HL-60/S4 treated with retinoic acid at 250 ng/mL for 4 days and 3 days (cell line): ENCODE results near the gene USP17L15.
"Not testable (repeated sequence)": the region's sequence is repeated elsewhere in the genome, so short reads cannot be mapped to it uniquely, and the experiment has no call there.

Experiments used
- in situ Hi-C: fragments of 300-500 bp; cut with MboI; formaldehyde crosslinking; loops from 2 replicates; pipeline ENCODE4 v1.7.0; 2022; ENCODE audit warnings: low sequenced_read_pairs

The USP17L15 gene

GRCh38 chr4:9234085-9234484 is at the start of gene USP17L15:
USP17L15 (plus strand) TSS chr4:9234385; CDS start chr4:9234385, 0 bp downstream.
- in situ Hi-C loops: not testable (repeated sequence)

- in situ Hi-C loops: not testable (repeated sequence)
Measured at GRCh38 chr4:9210357-9210756, 23.8 kb upstream of the USP17L15 start, which contains the start of gene USP17L10. USP17L10 (plus strand) TSS chr4:9210657; CDS start chr4:9210657, 0 bp downstream.

- in situ Hi-C loops: not testable (repeated sequence)
Measured at GRCh38 chr4:9214701-9215100, 19.5 kb upstream of the USP17L15 start.

- in situ Hi-C loops: not testable (repeated sequence)
Measured at GRCh38 chr4:9215105-9215504, 19.1 kb upstream of the USP17L15 start, which contains the start of gene USP17L11. USP17L11 (plus strand) TSS chr4:9215405; CDS start chr4:9215405, 0 bp downstream.

GRCh38 chr4:9219852-9220251 is 14.3 kb upstream of the USP17L15 start, which contains the start of gene USP17L12:
USP17L12 (plus strand) TSS chr4:9220152; CDS start chr4:9220152, 0 bp downstream.
- in situ Hi-C loops: not testable (repeated sequence)

- in situ Hi-C loops: not testable (repeated sequence)
Measured at GRCh38 chr4:9224596-9224995, 9.6 kb upstream of the USP17L15 start, which contains the start of gene USP17L13. USP17L13 (plus strand) TSS chr4:9224896; CDS start chr4:9224896, 0 bp downstream.

- in situ Hi-C loops: not testable (repeated sequence)
Measured at GRCh38 chr4:9230249-9230648, 3.9 kb upstream of the USP17L15 start.

- in situ Hi-C loops: not testable (repeated sequence)
Measured at GRCh38 chr4:9238461-9238860, 4.3 kb downstream of the USP17L15 start.

- in situ Hi-C loops: not testable (repeated sequence)
Measured at GRCh38 chr4:9243579-9243978, 9.4 kb downstream of the USP17L15 start, which contains the start of gene USP17L17. USP17L17 (plus strand) TSS chr4:9243879; CDS start chr4:9243879, 0 bp downstream.

- in situ Hi-C loops: not testable (repeated sequence)
Measured at GRCh38 chr4:9247953-9248680, 13.9 kb downstream of the USP17L15 start, which contains the start of gene USP17L18. USP17L18 (plus strand) TSS chr4:9248630; CDS start chr4:9248630, 0 bp downstream.

- in situ Hi-C loops: not testable (repeated sequence)
Measured at GRCh38 chr4:9253078-9253477, 18.9 kb downstream of the USP17L15 start, which contains the start of gene USP17L19. USP17L19 (plus strand) TSS chr4:9253378; CDS start chr4:9253378, 0 bp downstream.

GRCh38 chr4:9257824-9258223 is 23.6 kb downstream of the USP17L15 start, which contains the start of gene USP17L20:
USP17L20 (plus strand) TSS chr4:9258124; CDS start chr4:9258124, 0 bp downstream.
- in situ Hi-C loops: not testable (repeated sequence)

- in situ Hi-C loops: not testable (repeated sequence)
Measured at GRCh38 chr4:9262572-9262971, 28.4 kb downstream of the USP17L15 start, which contains the start of gene USP17L21. USP17L21 (plus strand) TSS chr4:9262872; CDS start chr4:9262872, 0 bp downstream.

GRCh38 chr4:9267319-9267718 is 33.1 kb downstream of the USP17L15 start, which contains the start of gene USP17L22:
USP17L22 (plus strand) TSS chr4:9267619; CDS start chr4:9267619, 0 bp downstream.
- in situ Hi-C loops: not testable (repeated sequence)

- in situ Hi-C loops: not testable (repeated sequence)
Measured at GRCh38 chr4:9271719-9272118, 37.5 kb downstream of the USP17L15 start.
